A673 (cell line): ENCODE measurements around the gene LRRC4. TPM values are rescaled to one million over a fixed set of nuclear protein-coding genes. Genes with fewer than 3 reads are reported as not detected.

Source experiments
- BruUV-seq: library from RNA; stranded (reverse); fragments of 400-500 nt; replicated peaks from 2 replicates; lab custom pipeline; 2021; lab: Mats Ljungman, UMichigan
- CTCF ChIA-PET: fragments of 300-600 bp; sonication (Branson Sonifier 250); formaldehyde crosslinking; loops from one replicate; lab custom pipeline; 2022; ENCODE audit warnings: antibody characterized with exemption; lab: Charles Lee
- POLR2A ChIA-PET: fragments of 300-600 bp; sonication (Branson Sonifier 250); formaldehyde crosslinking; loops from one replicate; lab custom pipeline; 2022; ENCODE audit warnings: antibody characterized with exemption; ENCODE audit not compliant: low non-redundant PET; lab: Charles Lee
- DNase-seq: peaks from one replicate; pipeline ENCODE4 v3.0.0-alpha.2; 2015; ENCODE audit warnings: low spot score
- H3K27ac ChIP-seq: fragments of 200-600 bp; sonication (generic); 2 replicates; pipeline ENCODE4 v1.5.1; 2016; ENCODE audit warnings: mixed run types, low read depth, mild to moderate bottlenecking, mixed read lengths, antibody characterized with exemption, low read length; ENCODE audit not compliant: poor library complexity, severe bottlenecking
- H3K27me3 ChIP-seq: fragments of 200-600 bp; sonication (generic); replicated peaks from 2 replicates; pipeline ENCODE4 v1.6.1; 2017; ENCODE audit warnings: mixed run types, low read depth, mild to moderate bottlenecking, mixed read lengths, antibody characterized with exemption, low read length; ENCODE audit not compliant: insufficient read depth, poor library complexity
- H3K36me3 ChIP-seq: fragments of 200-600 bp; sonication (generic); 2 replicates; pipeline ENCODE4 v1.6.1; 2016; ENCODE audit warnings: mixed run types, mild to moderate bottlenecking, mixed read lengths, antibody characterized with exemption, low read length; ENCODE audit not compliant: insufficient read depth, poor library complexity, severe bottlenecking
- H3K4me1 ChIP-seq: fragments of 200-600 bp; sonication (generic); 2 replicates; pipeline ENCODE4 v1.6.1; 2017; ENCODE audit warnings: mixed run types, mild to moderate bottlenecking, mixed read lengths, antibody characterized with exemption, low read length; ENCODE audit not compliant: insufficient read depth, poor library complexity, severe bottlenecking
- H3K4me3 ChIP-seq: fragments of 200-600 bp; sonication (generic); 2 replicates; pipeline ENCODE4 v1.5.1; 2016; ENCODE audit warnings: low read depth, mixed run types, mild to moderate bottlenecking, mixed read lengths, low read length; ENCODE audit not compliant: poor library complexity, severe bottlenecking
- H3K9me3 ChIP-seq: fragments of 200-600 bp; sonication (generic); 2 replicates; pipeline ENCODE4 v1.6.1; 2016; ENCODE audit warnings: mixed run types, low read depth, mild to moderate bottlenecking, mixed read lengths, antibody characterized with exemption, low read length; ENCODE audit not compliant: poor library complexity, severe bottlenecking
- EZH2 ChIP-seq: fragments of 200-600 bp; sonication (generic); IDR thresholded peaks from 2 replicates; pipeline ENCODE4 v1.6.1; 2017; ENCODE audit warnings: borderline replicate concordance, low read depth, mild to moderate bottlenecking, mixed read lengths, antibody characterized with exemption, low read length; ENCODE audit not compliant: poor library complexity, severe bottlenecking
- intact Hi-C: fragments of 100-400 bp; cut with micrococcal nuclease; formaldehyde crosslinking; loops from one replicate; pipeline ENCODE4 v1.10.0; 2022; ENCODE audit not compliant: unreplicated experiment
- total RNA-seq: library from RNA; stranded (reverse); gene quantifications from 2 replicates; pipeline ENCODE4 v1.2.3, GENCODE V29; 2021
- TF ChIP-seq, protein P1 (sequence below): fragments of 300-800, 200-600 bp; sonication (generic); conservative IDR thresholded peaks from 2 replicates; pipeline ENCODE4 v1.5.1; 2017; ENCODE audit warnings: low read depth, mild to moderate bottlenecking, antibody characterized with exemption, low read length, moderate library complexity, mixed read lengths

Gene LRRC4
- total RNA-seq, 1 experiment from 2014 or later: 16.1 TPM

DNA sequence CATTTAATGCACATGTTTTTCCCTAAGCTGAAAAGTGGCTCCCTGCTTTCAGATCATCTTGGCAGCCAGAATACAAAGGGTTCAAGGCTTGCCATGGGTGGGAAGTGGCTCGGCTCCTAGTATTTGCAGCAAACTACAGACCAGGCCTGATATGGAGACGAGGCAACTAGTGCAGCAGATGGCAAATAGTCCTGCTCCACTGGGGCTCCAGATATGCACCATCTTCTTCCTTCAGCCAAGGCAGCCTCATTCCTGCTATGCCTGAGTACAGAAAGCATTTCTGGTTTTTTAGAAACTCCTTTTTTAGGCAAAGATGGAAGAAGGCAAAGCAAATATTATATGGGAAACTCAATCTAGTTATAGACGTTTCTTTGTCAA lies 23.9 kb downstream of the LRRC4 start:
- ChIA-PET POLR2A (no interaction called here), CTCF (no interaction called here)
- Histone ChIP-seq H3K27ac (no peak overlapping the region), H3K4me1 (no peaks in the 10 kb centered on the region), H3K9me3 (no peaks in the 10 kb centered on the region), H3K36me3 (no peaks in the 10 kb centered on the region), H3K4me3 (no peak overlapping the region), H3K27me3 (no peaks in the 10 kb centered on the region)
- no TSS peak for BruUV-seq
- TF ChIP-seq EZH2: no peak
- TF ChIP-seq, protein P1, sequence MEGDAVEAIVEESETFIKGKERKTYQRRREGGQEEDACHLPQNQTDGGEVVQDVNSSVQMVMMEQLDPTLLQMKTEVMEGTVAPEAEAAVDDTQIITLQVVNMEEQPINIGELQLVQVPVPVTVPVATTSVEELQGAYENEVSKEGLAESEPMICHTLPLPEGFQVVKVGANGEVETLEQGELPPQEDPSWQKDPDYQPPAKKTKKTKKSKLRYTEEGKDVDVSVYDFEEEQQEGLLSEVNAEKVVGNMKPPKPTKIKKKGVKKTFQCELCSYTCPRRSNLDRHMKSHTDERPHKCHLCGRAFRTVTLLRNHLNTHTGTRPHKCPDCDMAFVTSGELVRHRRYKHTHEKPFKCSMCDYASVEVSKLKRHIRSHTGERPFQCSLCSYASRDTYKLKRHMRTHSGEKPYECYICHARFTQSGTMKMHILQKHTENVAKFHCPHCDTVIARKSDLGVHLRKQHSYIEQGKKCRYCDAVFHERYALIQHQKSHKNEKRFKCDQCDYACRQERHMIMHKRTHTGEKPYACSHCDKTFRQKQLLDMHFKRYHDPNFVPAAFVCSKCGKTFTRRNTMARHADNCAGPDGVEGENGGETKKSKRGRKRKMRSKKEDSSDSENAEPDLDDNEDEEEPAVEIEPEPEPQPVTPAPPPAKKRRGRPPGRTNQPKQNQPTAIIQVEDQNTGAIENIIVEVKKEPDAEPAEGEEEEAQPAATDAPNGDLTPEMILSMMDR: no peak
- intact Hi-C loops: no loop called here
- no peak for DNase-seq

DNA sequence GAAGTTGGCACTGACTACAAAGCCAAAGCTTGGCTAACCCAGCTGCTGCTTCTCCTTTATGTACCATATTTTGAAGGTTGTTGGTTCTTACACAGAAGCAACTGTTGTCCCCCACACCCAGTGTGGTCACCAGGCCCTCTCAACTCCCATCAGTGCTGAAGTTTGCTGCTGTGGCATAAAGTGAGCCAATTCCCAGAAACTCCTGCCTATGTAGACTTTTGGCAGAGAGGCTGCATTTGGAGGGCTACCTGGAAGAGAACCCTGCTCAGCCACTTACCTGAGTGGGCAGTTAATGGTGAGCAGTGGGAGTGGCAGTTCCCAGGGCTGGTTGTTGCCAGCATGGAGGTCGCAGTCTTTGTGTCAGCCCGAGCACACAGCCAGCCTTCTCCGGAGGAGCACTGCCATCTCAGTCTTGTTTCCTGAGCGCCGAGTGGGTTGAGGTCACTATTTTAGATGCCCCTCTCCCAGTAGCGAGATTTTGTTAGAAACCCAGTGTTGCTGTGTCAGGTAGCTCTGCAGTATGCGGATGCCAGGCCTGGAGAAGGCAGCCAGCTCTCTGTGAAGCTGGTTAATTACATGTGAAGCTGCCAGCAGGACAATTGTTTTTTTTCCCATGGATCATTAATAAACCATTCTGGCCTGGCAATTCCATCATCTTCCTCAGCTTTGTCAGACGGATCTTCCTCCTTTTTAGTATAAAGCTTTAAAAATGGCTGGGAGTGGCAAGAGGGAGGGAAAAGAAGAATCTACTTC lies 24.5 kb downstream of the LRRC4 start:
- BruUV-seq: no TSS peak
- Histone ChIP-seq H3K27me3 (no peaks in the 10 kb centered on the region), H3K4me3 (no peak overlapping the region), H3K4me1 (no peaks in the 10 kb centered on the region), H3K27ac (no peak overlapping the region), H3K36me3 (no peaks in the 10 kb centered on the region), H3K9me3 (no peaks in the 10 kb centered on the region)
- ChIA-PET POLR2A (no interaction called here), CTCF (no interaction called here)
- no peak for DNase-seq
- TF ChIP-seq, protein P1: no peak
- TF ChIP-seq EZH2: no peak
- intact Hi-C loops: no loop called here

DNA sequence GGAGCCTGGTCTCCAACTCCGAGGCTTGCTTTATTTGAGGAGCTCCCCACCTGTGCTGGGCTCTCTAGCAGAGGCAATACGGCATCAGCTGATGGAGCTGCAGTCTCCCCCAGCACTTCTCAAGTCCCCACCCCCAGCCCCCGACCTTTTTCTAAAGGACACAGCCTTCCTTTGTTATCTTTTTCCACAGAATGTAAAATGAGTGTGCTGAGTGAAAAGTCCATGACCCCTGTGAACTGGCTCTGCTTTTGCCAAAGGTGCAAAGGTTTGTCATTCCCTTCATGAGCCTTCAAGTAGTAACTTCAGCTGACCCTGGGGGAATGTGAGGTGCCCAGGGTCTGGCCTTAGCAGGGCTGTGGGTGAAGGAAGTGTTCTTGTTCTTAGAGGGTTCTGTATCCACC lies 25.5 kb downstream of the LRRC4 start:
- intact Hi-C loops: no loop called here
- POLR2A ChIA-PET: no interaction called here
- Histone ChIP-seq H3K36me3 (no peaks in the 10 kb centered on the region), H3K27me3 (no peaks in the 10 kb centered on the region), H3K4me3 (no peak overlapping the region), H3K9me3 (no peaks in the 10 kb centered on the region), H3K27ac (no peak overlapping the region), H3K4me1 (no peaks in the 10 kb centered on the region)
- no TSS peak for BruUV-seq
- CTCF ChIA-PET: no interaction called here
- TF ChIP-seq EZH2: no peak
- TF ChIP-seq, protein P1: no peak
- DNase-seq: no peak
